Upper lobe of left lung (tissue), 6 donors: ENCODE results near the gene SEMA5A. TPM values are rescaled to one million over a fixed set of nuclear protein-coding genes. Genes with fewer than 3 reads are reported as not detected.

ENCODE experiments used
- ATAC-seq, 2 donors: fragments of 200-7000 bp; cut with Tn5 transposase; one replicate each; pipeline ENCODE4 v1.9.1; 2022; ENCODE audit warnings: mild to moderate bottlenecking in 2 of 2, moderate library complexity in 2 of 2; ENCODE audit not compliant: low FRiP score in 2 of 2
- DNase-seq, 2 donors: peaks; one replicate each; pipeline ENCODE4 v3.0.0-alpha.2; 2019 to 2020
- H3K27ac ChIP-seq, 4 donors: fragments of 200-600 bp; sonication (generic); one replicate each; pipeline ENCODE4 v1.5.1; 2016 to 2019
- H3K27me3 ChIP-seq, 4 donors: fragments of 200-600 bp; sonication (generic); one replicate each; pipeline ENCODE4 v1.5.1; 2017 to 2019
- H3K36me3 ChIP-seq, 4 donors: fragments of 200-600 bp; sonication (generic); one replicate each; pipeline ENCODE4 v1.5.1; 2016 to 2019
- H3K4me1 ChIP-seq, 4 donors: fragments of 200-600 bp; sonication (generic); one replicate each; pipeline ENCODE4 v1.5.1; 2018 to 2019
- H3K4me3 ChIP-seq, 4 donors: fragments of 200-600 bp; sonication (generic); one replicate each; pipeline ENCODE4 v1.5.1; 2017 to 2019; ENCODE audit warnings: mild to moderate bottlenecking in 2 of 4, moderate library complexity in 1 of 4
- H3K9me3 ChIP-seq, 4 donors: fragments of 200-600 bp; sonication (generic); one replicate each; pipeline ENCODE4 v1.5.1; 2018 to 2019
- EP300 ChIP-seq, 4 donors: sonication (generic); formaldehyde crosslinking; IDR thresholded peaks; one replicate each; pipeline ENCODE4 v1.5.1; 2017; ENCODE audit warnings: antibody characterized with exemption in 4 of 4, control low read depth in 2 of 4
- POLR2A ChIP-seq, 4 donors: fragments of 450-650 bp; IDR thresholded peaks; one replicate each; pipeline ENCODE4 v1.5.1; 2016 to 2017; ENCODE audit warnings: antibody characterized with exemption in 4 of 4, mild to moderate bottlenecking in 2 of 4
- POLR2AphosphoS5 ChIP-seq, 2 donors: sonication (generic); formaldehyde crosslinking; IDR thresholded peaks; one replicate each; pipeline ENCODE4 v1.5.1; 2017; ENCODE audit warnings: antibody characterized with exemption in 2 of 2
- WGBS, 2 donors: methylation state at CpG; one replicate each; pipeline ENCODE4 v1.1.5; 2017 to 2018; 5-methylcytosine and 5-hydroxymethylcytosine counted together
- total RNA-seq, 6 donors: library from RNA; depleted of rRNA in 4 of 6; stranded (reverse); fragments of >200 nt in 4 of 6; gene quantifications; one replicate each; pipeline versions ENCODE4 v1.1.0 to v1.2.1, GENCODE V29; 2016 to 2021
- TF ChIP-seq, protein P1 (sequence below), 6 experiments: fragments of 450-650 bp in 4 of 6; fragments of 200-600 bp in 2 of 6; sonication (generic) in 2 of 6; IDR thresholded peaks; one replicate each; pipeline ENCODE4 v1.5.1; 2016 to 2019; ENCODE audit warnings: antibody characterized with exemption in 6 of 6
- donor health status: DM: no; HTN: no; CAD: no; lungs with moderate emphysema.
- donor health status: DM: no; HTN: yes; CAD: no; lungs with severe emphysema.

SEMA5A gene
- total RNA-seq, 6 donors from 2014 or later = 5.2 to 40.5 (median 27.5) TPM

- ATAC-seq (no peak), DNase-seq (no peak)
- TF ChIP-seq POLR2A (IDR thresholded peaks at IDR 0.05) (no peak), POLR2AphosphoS5 (IDR thresholded peaks at IDR 0.05) (no peak), EP300 (IDR thresholded peaks at IDR 0.05) (no peak)
- TF ChIP-seq, protein P1, sequence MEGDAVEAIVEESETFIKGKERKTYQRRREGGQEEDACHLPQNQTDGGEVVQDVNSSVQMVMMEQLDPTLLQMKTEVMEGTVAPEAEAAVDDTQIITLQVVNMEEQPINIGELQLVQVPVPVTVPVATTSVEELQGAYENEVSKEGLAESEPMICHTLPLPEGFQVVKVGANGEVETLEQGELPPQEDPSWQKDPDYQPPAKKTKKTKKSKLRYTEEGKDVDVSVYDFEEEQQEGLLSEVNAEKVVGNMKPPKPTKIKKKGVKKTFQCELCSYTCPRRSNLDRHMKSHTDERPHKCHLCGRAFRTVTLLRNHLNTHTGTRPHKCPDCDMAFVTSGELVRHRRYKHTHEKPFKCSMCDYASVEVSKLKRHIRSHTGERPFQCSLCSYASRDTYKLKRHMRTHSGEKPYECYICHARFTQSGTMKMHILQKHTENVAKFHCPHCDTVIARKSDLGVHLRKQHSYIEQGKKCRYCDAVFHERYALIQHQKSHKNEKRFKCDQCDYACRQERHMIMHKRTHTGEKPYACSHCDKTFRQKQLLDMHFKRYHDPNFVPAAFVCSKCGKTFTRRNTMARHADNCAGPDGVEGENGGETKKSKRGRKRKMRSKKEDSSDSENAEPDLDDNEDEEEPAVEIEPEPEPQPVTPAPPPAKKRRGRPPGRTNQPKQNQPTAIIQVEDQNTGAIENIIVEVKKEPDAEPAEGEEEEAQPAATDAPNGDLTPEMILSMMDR (IDR thresholded peaks at IDR 0.05) = no peak
- no peak overlapping the region for H3K4me3 ChIP-seq
- no peaks in the 10 kb centered on the region for H3K4me1 ChIP-seq
- no peaks in the 10 kb centered on the region for H3K27me3 ChIP-seq
- 51 to 60% methylated on average over 2 of the region's 2 CpGs for WGBS, 2 donors
- no peaks in the 10 kb centered on the region for H3K9me3 ChIP-seq
- H3K36me3 ChIP-seq = no peaks in the 10 kb centered on the region
- H3K27ac ChIP-seq = no peak overlapping the region
Observed at GRCh38 chr5:9239626-9240025, 306.2 kb downstream of the SEMA5A start.

GRCh38 chr5:9239071-9239470 is 306.8 kb downstream of the SEMA5A start:
- TF ChIP-seq POLR2AphosphoS5 (IDR thresholded peaks at IDR 0.05) = no peak
- no peak for TF ChIP-seq POLR2A (IDR thresholded peaks at IDR 0.05)
- TF ChIP-seq EP300 (IDR thresholded peaks at IDR 0.05) = no peak
- TF ChIP-seq, protein P1 (IDR thresholded peaks at IDR 0.05) = no peak
- Histone ChIP-seq H3K27me3 (no peaks in the 10 kb centered on the region), H3K36me3 (no peaks in the 10 kb centered on the region), H3K9me3 (no peaks in the 10 kb centered on the region), H3K4me3 (no peak overlapping the region), H3K4me1 (no peaks in the 10 kb centered on the region), H3K27ac (no peak overlapping the region)
- no peak for DNase-seq
- ATAC-seq = no peak

DNA sequence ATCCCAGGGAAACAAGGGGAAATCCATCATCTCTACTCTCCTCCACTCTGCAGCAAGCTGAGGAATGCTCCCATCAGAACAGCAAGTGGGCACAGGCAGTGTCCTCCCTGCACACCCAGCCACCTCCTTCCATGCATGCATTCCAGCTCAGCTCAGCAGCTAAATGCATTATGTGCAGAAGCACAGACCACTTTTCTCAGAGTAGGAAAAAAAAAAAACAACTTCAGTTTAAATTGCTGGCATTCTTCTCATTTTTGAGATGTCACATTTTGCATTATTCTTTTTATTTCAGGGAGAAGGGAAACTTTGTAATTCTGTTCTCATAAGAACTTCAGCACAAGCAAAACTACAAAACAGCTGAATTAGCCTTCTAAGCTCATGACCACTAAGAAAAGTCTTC is 312.2 kb downstream of the SEMA5A start:
- DNase-seq (no peak), ATAC-seq (no peak)
- TF ChIP-seq, protein P1 (IDR thresholded peaks at IDR 0.05) = no peak
- no peak for TF ChIP-seq POLR2A (IDR thresholded peaks at IDR 0.05)
- TF ChIP-seq EP300 (IDR thresholded peaks at IDR 0.05) = no peak
- TF ChIP-seq POLR2AphosphoS5 (IDR thresholded peaks at IDR 0.05) = no peak

GRCh38 chr5:9233035-9233434 is 312.8 kb downstream of the SEMA5A start:
- H3K4me1 ChIP-seq = no peaks in the 10 kb centered on the region

More for the DNA sequence above, 312.2 kb downstream of the SEMA5A start:
- no peaks in the 10 kb centered on the region for H3K4me1 ChIP-seq
- H3K4me3 ChIP-seq = no peak overlapping the region
- H3K9me3 ChIP-seq = no peaks in the 10 kb centered on the region
- H3K27ac ChIP-seq = no peak overlapping the region
- H3K27me3 ChIP-seq = no peaks in the 10 kb centered on the region
- no peaks in the 10 kb centered on the region for H3K36me3 ChIP-seq

GRCh38 chr5:9231842-9232241 is 314.0 kb downstream of the SEMA5A start:
- no peak overlapping the region for H3K27ac ChIP-seq
- no peaks in the 10 kb centered on the region for H3K27me3 ChIP-seq
- H3K9me3 ChIP-seq = no peaks in the 10 kb centered on the region
- no peak overlapping the region for H3K4me3 ChIP-seq
- WGBS, 2 donors = 79 to 86% methylated on average over 2 of the region's 2 CpGs
- H3K4me1 ChIP-seq = no peaks in the 10 kb centered on the region
- TF ChIP-seq, protein P1 (IDR thresholded peaks at IDR 0.05) = no peak
- no peak for TF ChIP-seq POLR2A (IDR thresholded peaks at IDR 0.05)
- TF ChIP-seq POLR2AphosphoS5 (IDR thresholded peaks at IDR 0.05) = no peak
- no peak for TF ChIP-seq EP300 (IDR thresholded peaks at IDR 0.05)
- no peaks in the 10 kb centered on the region for H3K36me3 ChIP-seq
- ATAC-seq (no peak), DNase-seq (no peak)

More at GRCh38 chr5:9233035-9233434, 312.8 kb downstream of the SEMA5A start:
- Histone ChIP-seq H3K27me3 (no peaks in the 10 kb centered on the region), H3K4me3 (no peak overlapping the region), H3K27ac (no peak overlapping the region), H3K9me3 (no peaks in the 10 kb centered on the region), H3K36me3 (no peaks in the 10 kb centered on the region)
- TF ChIP-seq POLR2AphosphoS5 (IDR thresholded peaks at IDR 0.05) (no peak), EP300 (IDR thresholded peaks at IDR 0.05) (no peak), POLR2A (IDR thresholded peaks at IDR 0.05) (no peak)
- TF ChIP-seq, protein P1 (IDR thresholded peaks at IDR 0.05) = no peak
- ATAC-seq (no peak), DNase-seq (no peak)
- WGBS, 2 donors = 57 to 65% methylated on average over 2 of the region's 2 CpGs
